ENCODE measurements around the gene BICDL2. TPM values are rescaled to one million over a fixed set of nuclear protein-coding genes. Genes with fewer than 3 reads are reported as not detected.

BICDL2 gene
- total RNA-seq, 2 donors from 2014 or later, result 132 to 357 TPM

DNA sequence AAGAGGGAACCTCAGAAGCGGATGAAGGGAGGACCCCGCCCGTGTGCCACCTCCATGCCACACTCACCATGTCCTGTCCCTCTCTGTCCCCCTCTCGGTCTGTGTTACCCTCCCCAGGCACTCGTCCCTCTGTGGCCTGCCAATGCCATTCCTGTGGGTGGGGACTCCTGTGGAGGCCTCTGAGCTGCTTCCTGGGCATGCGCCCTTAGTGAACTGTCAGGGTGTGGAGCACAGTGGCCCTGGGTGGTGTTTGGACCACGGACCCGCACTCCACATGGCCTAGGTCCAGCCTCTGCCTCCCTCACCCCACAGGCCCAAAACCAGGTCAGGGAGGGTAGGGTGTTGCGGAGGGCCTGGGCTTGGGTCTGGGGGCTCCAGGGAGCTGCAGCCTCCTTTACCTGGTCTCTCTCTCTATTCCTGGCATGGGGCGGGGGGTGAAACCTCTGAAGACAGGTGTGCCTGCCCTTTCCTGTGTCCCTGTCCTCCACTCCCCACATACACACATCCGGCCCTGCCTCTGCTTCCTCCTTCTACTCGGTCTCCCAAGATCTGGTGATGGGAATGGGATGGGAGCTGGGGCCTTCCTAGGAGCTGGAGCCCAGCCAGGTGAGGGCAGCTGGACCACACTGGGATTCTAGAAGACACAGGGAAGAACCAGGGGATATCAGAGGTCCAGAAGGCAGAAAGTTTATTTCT lies 45.0 kb downstream of the BICDL2 start:
- ATAC-seq, result no peak
- no peak overlapping the region for H3K4me3 ChIP-seq
- WGBS, 2 donors, result 83 to 91% methylated on average over 7 to 12 of the region's 12 CpGs
- intact Hi-C loops (cut with DNase I), result no loop called here
- TF ChIP-seq POLR2A (IDR thresholded peaks at IDR 0.05), result no peak
- TF ChIP-seq, protein P1, sequence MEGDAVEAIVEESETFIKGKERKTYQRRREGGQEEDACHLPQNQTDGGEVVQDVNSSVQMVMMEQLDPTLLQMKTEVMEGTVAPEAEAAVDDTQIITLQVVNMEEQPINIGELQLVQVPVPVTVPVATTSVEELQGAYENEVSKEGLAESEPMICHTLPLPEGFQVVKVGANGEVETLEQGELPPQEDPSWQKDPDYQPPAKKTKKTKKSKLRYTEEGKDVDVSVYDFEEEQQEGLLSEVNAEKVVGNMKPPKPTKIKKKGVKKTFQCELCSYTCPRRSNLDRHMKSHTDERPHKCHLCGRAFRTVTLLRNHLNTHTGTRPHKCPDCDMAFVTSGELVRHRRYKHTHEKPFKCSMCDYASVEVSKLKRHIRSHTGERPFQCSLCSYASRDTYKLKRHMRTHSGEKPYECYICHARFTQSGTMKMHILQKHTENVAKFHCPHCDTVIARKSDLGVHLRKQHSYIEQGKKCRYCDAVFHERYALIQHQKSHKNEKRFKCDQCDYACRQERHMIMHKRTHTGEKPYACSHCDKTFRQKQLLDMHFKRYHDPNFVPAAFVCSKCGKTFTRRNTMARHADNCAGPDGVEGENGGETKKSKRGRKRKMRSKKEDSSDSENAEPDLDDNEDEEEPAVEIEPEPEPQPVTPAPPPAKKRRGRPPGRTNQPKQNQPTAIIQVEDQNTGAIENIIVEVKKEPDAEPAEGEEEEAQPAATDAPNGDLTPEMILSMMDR (IDR thresholded peaks at IDR 0.05), result no peak
- H3K4me1 ChIP-seq, result peaks cover 2% of the 10 kb centered on the region
- H3K9me3 ChIP-seq, result no peaks in the 10 kb centered on the region
- no peaks in the 10 kb centered on the region for H3K27me3 ChIP-seq
- no peak for DNase-seq
- H3K27ac ChIP-seq, result no peak overlapping the region
- no peaks in the 10 kb centered on the region for H3K36me3 ChIP-seq (replicated peaks in 1 of 2; ENCODE audit: insufficient read depth in 1 of 2, low read depth in 2 of 2)

DNA sequence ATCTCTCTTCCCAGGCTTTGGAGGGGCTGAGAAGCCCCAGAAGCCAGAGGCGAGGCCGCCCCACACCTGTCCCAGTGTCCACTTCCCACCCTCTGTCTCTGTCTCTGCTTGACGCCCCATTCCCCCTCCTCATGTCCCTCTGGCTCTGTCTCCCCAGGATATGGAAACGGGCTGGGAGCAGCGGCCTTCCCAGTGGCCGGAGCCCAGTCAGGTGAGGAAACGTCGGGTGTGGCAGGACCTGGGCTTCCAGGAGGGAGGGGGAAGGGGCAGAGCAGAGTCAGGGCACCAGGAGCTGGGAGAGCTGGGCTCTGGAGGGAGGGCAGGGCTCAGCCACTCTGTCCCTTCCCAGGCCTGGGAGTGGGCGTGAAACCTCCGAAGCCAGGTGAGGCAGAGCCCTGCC lies 45.9 kb downstream of the BICDL2 start:
- no peak overlapping the region for H3K27ac ChIP-seq
- H3K9me3 ChIP-seq, result no peaks in the 10 kb centered on the region
- H3K4me3 ChIP-seq, result no peak overlapping the region
- no peaks in the 10 kb centered on the region for H3K36me3 ChIP-seq (replicated peaks in 1 of 2; ENCODE audit: insufficient read depth in 1 of 2, low read depth in 2 of 2)
- H3K4me1 ChIP-seq, result peaks cover 10% of the 10 kb centered on the region
- DNase-seq (no peak), ATAC-seq (no peak)
- TF ChIP-seq, protein P1 (IDR thresholded peaks at IDR 0.05), result no peak
- no peak for TF ChIP-seq POLR2A (IDR thresholded peaks at IDR 0.05)
- intact Hi-C loops (cut with DNase I), result no loop called here
- WGBS, 2 donors, result 60 to 67% methylated on average over 6 to 10 of the region's 10 CpGs
- H3K27me3 ChIP-seq, result no peaks in the 10 kb centered on the region

DNA sequence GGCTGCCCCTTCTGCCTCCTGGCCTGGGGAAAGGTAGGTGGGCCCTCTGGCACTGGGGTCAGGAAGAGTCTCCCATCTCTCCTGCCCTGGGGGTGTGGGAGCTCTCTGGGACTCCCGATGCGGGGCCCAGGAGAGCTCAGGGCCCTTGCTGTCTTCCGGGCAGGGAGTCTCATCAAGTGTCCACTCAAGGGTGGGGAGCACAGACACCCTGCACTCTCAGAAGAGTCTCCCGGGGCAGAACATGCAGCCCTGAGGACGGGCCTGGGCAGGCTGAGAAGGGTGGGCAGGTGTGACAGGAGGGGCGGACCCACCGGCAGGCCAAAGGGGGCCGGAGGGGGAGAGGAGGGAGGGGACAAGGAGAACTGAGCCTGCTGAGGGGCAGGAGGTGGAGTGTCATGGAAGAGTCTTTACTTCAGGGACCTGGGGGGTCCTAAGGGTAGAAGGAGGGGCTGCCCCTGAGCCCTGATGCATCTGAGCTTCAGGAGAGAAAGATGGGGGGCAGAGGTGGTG lies 48.1 kb downstream of the BICDL2 start:
- WGBS, 2 donors, result 76 to 80% methylated on average over 6 to 7 of the region's 8 CpGs
- peaks cover 30% of the 10 kb centered on the region for H3K4me1 ChIP-seq
- no peaks in the 10 kb centered on the region for H3K36me3 ChIP-seq (replicated peaks in 1 of 2; ENCODE audit: insufficient read depth in 1 of 2, low read depth in 2 of 2)
- no peaks in the 10 kb centered on the region for H3K9me3 ChIP-seq
- no peak for ATAC-seq
- no peak for DNase-seq
- no peak for TF ChIP-seq POLR2A (IDR thresholded peaks at IDR 0.05)
- TF ChIP-seq, protein P1 (IDR thresholded peaks at IDR 0.05), result no peak
- no peak overlapping the region for H3K4me3 ChIP-seq
- intact Hi-C loops (cut with DNase I), result no loop called here
- H3K27ac ChIP-seq, result no peak overlapping the region
- no peaks in the 10 kb centered on the region for H3K27me3 ChIP-seq

DNA sequence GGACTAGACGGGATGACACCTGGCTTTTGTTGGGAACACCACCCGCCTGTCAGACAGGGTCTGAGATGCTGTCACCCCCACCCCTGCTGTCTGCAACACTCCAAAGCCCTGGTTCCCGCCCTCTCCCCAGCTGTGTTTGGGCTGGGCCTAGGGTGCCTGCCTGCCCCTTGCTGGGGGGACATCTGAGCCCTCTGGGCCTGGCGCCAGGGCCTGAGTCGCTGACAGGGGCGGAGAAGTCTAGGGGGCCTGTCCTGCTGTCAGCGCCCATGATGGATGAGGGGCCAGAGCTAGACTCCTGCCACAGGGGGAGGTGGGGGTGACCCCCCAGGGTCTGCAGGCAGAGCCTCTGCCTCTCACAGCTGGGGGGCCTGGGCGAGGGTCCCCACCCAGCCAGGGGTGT lies 48.9 kb downstream of the BICDL2 start:
- Histone ChIP-seq H3K4me3 (no peak overlapping the region), H3K36me3 (replicated peaks in 1 of 2; ENCODE audit: insufficient read depth in 1 of 2, low read depth in 2 of 2) (no peaks in the 10 kb centered on the region), H3K27me3 (no peaks in the 10 kb centered on the region), H3K9me3 (no peaks in the 10 kb centered on the region), H3K27ac (no peak overlapping the region), H3K4me1 (peaks cover 32% of the 10 kb centered on the region)
- no peak for TF ChIP-seq POLR2A (IDR thresholded peaks at IDR 0.05)
- TF ChIP-seq, protein P1 (IDR thresholded peaks at IDR 0.05), result no peak
- WGBS, 2 donors, result 72% methylated on average over 8 of the region's 8 CpGs; no CpG with 5 or more reads in 1 of the 2 donors
- no peak for ATAC-seq
- DNase-seq, result no peak
- intact Hi-C loops (cut with DNase I), result no loop called here

DNA sequence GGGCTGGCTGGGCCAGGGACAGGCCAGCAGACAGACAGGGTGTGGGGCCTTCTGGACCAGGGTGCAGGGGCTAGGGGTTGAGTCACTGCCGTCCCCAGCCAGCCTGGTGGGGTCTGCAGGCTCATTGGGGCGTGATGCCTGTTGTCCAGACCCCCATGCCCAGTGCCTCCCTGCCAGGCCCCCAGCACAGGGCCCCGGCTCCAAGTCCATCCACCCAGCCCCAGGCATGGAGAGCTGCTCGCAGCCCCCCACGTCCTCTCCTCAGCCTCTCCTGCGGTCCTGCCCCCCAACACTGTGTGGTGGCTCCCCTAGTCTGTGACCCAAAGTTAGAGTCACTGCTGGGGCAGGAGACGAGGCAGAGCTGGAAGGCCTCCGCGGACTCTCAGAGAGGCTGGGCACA lies 49.5 kb downstream of the BICDL2 start:
- 92% methylated on average over 2 of the region's 9 CpGs; no CpG with 5 or more reads in 1 of the 2 donors for WGBS, 2 donors
- DNase-seq (no peak), ATAC-seq (no peak)
- no peak overlapping the region for H3K4me3 ChIP-seq
- H3K4me1 ChIP-seq, result peaks cover 32% of the 10 kb centered on the region
- intact Hi-C loops (cut with DNase I), result no loop called here
- H3K36me3 ChIP-seq (replicated peaks in 1 of 2; ENCODE audit: insufficient read depth in 1 of 2, low read depth in 2 of 2), result no peaks in the 10 kb centered on the region
- H3K27me3 ChIP-seq, result no peaks in the 10 kb centered on the region
- no peaks in the 10 kb centered on the region for H3K9me3 ChIP-seq
- TF ChIP-seq POLR2A (IDR thresholded peaks at IDR 0.05), result no peak
- TF ChIP-seq, protein P1 (IDR thresholded peaks at IDR 0.05), result no peak
- no peak overlapping the region for H3K27ac ChIP-seq

Data from body of pancreas (tissue), 4 donors.